Measurements from ENCODE around the gene MYO1E. TPM values are rescaled to one million over a fixed set of nuclear protein-coding genes. Genes with fewer than 3 reads are reported as not detected.

Gene MYO1E
- total and polyA plus RNA-seq, 2 of the 8 experiments (the other 6 are each of a cell fraction or from before 2014, with no cell fraction given), result 19.6 to 142 TPM

DNA sequence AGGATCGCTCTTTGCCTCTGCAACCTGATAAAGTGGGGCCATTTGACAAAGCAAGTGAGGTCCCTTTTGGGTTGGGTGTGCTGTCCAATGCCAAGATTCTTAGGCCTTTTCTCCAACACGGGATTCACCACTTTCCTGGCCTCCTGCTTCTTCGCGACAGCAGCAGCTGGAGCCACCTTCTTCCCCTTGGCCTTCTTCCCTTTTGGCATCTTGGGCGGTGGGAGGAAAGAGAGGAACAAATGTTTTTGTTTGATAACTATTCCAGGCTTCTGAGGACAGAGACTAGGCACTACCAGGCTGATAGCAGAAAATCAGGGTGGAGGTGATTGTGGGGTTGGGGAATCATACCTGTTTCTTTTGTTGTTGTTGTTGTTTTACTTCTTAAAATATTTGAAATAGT, 35.3 kb upstream of the MYO1E start (continued):
- TF ChIP-seq SAP30 (IDR thresholded peaks at IDR 0.05; ENCODE audit: insufficient read depth, insufficient replicate concordance, low read length), result no peak
- no peak for TF ChIP-seq RNF2 (IDR thresholded peaks at IDR 0.05; ENCODE audit: borderline replicate concordance, low read depth, low read length, missing control alignments, poor library complexity, severe bottlenecking)
- TF ChIP-seq POU5F1 (IDR thresholded peaks at IDR 0.05; ENCODE audit: low read depth, low read length), result no peak
- TF ChIP-seq, protein P1, sequence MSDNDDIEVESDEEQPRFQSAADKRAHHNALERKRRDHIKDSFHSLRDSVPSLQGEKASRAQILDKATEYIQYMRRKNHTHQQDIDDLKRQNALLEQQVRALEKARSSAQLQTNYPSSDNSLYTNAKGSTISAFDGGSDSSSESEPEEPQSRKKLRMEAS (IDR thresholded peaks at IDR 0.05), result no peak
- TF ChIP-seq, protein P2, sequence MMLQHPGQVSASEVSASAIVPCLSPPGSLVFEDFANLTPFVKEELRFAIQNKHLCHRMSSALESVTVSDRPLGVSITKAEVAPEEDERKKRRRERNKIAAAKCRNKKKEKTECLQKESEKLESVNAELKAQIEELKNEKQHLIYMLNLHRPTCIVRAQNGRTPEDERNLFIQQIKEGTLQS (IDR thresholded peaks at IDR 0.05; ENCODE audit: insufficient read depth, low read depth, low read length), result no peak
- no peak for TF ChIP-seq TEAD4 (IDR thresholded peaks at IDR 0.05; ENCODE audit: low read depth, low read length)
- no peak for TF ChIP-seq HDAC2 (IDR thresholded peaks at IDR 0.05; ENCODE audit: borderline replicate concordance in 1 of 2, low read depth in 2 of 2, low read length in 2 of 2)
- no peak for TF ChIP-seq CBX8 (IDR thresholded peaks at IDR 0.05; ENCODE audit: borderline replicate concordance, low read depth, low read length)
